Measurements from ENCODE around the gene RAC2.

GRCh38 chr22:37254867-37255233, 10.8 kb upstream of the RAC2 start:
- TF ChIP-seq POLR2A (IDR thresholded peaks at IDR 0.05; ENCODE audit: low read length) (no peak), KDM1A (IDR thresholded peaks at IDR 0.05; ENCODE audit: low read depth) (no peak), RNF2 (IDR thresholded peaks at IDR 0.05; ENCODE audit: borderline replicate concordance, low read depth) (no peak), CHD2 (IDR thresholded peaks at IDR 0.05; ENCODE audit: low read length, partially characterized antibody) (no peak), RAD21 (conservative IDR thresholded peaks at IDR 0.05 in 1 of 2, IDR thresholded peaks at IDR 0.05 in 1 of 2) (no peak), KDM5A (IDR thresholded peaks at IDR 0.05) (no peak)
